ENCODE results near the gene BRSK2. TPM values are rescaled to one million over a fixed set of nuclear protein-coding genes. Genes with fewer than 3 reads are reported as not detected.
A peak's percentile ranks its signal among the peaks of the same experiment; 100 is the strongest.

BRSK2 gene
- total RNA-seq, 1 experiment from 2014 or later: 23.6 TPM

DNA sequence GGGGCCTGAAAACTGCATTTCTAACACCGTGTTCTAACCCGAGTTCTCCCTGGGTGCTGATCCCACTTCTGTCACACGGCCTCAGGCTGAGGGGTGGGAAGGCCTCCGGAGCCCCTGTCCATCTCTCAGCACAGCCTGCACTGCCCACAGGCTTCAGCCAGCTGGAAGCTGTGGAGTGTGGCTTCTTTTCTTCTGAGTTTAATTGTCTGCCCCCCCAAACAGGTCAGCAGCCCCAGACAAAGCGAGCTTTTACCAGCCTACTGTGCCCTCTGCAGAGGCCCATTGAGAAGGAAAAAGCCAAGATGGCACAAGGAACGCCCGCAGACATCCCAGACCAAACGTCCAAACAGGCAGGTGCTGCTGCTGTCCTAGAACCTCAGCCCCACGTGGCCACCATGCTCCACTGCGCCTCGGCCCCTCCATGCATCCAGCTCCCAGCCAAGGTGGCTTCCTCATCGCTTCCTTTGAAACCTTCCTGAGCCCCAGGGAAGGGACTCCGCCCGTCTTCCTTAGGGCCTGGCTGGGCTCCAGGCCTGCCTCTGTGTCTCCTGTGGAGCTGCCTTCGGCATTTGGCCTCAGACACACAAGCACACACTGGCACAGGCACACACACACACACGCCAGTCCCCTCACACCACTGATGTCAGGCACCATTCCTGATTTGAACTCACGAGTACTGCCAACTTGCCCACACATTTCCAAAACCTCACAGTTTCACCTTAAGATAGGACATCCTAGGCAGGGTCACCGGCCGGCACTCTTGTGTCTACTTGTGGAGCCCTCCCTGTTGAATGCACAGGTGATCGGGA lies 95.2 kb downstream of the BRSK2 start:
- Histone ChIP-seq H3K4me3 (ENCODE audit: insufficient read depth, low read depth, low read length) (no peak overlapping the region), H3K36me3 (replicated peaks; ENCODE audit: control insufficient read depth, insufficient read depth, low read length) (no peaks in the 10 kb centered on the region), H3K27me3 (ENCODE audit: control insufficient read depth, insufficient read depth, low read length) (no peaks in the 10 kb centered on the region)
- peak; percentile 76 for DNase-seq

DNA sequence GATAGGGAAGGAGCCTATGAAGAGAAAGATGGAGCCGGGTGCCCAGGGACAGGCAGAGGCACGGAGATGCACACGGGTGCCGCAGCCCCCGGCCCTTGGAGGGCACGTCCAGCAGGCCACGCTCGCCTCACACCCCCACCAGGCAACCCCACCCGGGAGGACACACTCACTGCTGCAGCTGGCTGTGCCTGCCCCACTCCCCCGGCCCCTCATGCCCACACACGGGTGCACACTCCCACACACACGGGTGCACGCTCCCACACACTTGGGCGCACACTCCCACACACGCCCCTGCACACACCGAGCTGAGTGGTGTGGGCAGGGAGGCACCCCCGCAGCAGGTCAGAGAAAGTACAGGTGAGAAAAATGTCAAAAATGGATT lies 95.8 kb downstream of the BRSK2 start:
- no peaks in the 10 kb centered on the region for H3K27me3 ChIP-seq (ENCODE audit: control insufficient read depth, insufficient read depth, low read length)
- H3K36me3 ChIP-seq (replicated peaks; ENCODE audit: control insufficient read depth, insufficient read depth, low read length): no peaks in the 10 kb centered on the region

DNA sequence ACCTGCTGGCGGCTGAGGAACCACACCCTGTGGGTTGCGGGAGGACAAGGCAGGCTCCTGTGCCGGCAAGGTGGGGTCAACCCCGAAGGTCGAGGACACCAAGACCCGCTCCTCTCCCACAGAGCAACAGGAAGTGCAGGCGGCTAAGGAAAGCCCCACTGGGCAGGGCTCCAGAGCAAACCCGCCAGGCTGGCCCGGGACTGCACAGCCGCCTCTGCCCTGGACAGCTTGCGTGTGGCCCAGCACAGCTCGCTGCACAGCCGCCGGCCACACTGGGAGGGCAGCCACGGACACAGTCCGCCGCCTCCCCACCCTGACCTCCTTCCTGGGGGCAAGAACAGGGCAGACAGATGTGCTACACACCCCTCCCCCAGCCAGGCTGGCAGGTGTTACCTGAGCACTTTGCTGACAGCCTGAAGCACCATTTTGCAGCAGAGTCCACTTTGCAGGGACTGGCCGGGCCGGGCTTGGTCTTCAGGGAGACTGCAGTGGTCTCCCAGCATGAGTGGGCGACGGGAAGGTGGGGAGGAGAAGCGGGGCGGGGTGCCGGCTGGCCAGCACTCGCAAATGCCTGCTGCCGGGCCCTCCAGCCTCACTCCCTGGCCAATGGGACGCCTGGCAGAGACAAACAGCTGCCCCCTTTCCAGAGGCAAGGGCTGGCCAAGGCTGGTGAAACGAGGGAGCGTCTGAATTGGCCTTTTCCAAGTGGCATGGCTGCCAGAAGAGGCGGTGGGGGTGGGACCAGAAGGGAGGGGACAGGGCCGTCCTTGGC lies 96.5 kb downstream of the BRSK2 start, which contains the start of gene MOB2:
Gene MOB2 (minus strand): TSS at position 726 of the 772 bp plus-strand sequence. CDS start 223 bp downstream, at position 503.
- no peaks in the 10 kb centered on the region for H3K36me3 ChIP-seq (replicated peaks; ENCODE audit: control insufficient read depth, insufficient read depth, low read length)
- no peak within 1 kb of the TSS for H3K4me3 ChIP-seq (ENCODE audit: insufficient read depth, low read depth, low read length)
- no peaks in the 10 kb centered on the region for H3K27me3 ChIP-seq (ENCODE audit: control insufficient read depth, insufficient read depth, low read length)
- DNase-seq: peak; percentile 81

More for the DNA sequence above, 95.8 kb downstream of the BRSK2 start:
- DNase-seq: no peak
- H3K4me3 ChIP-seq (ENCODE audit: insufficient read depth, low read depth, low read length): no peak overlapping the region

- Histone ChIP-seq H3K4me3 (ENCODE audit: insufficient read depth, low read depth, low read length) (no peak overlapping the region), H3K36me3 (replicated peaks; ENCODE audit: control insufficient read depth, insufficient read depth, low read length) (no peaks in the 10 kb centered on the region)
- DNase-seq: no peak
These were observed 97.5 kb downstream of the BRSK2 start for GRCh38 chr11:1487091-1487850.

GRCh38 chr11:1487851-1488574 lies 98.3 kb downstream of the BRSK2 start:
- Histone ChIP-seq H3K4me3 (ENCODE audit: insufficient read depth, low read depth, low read length) (no peak overlapping the region), H3K36me3 (replicated peaks; ENCODE audit: control insufficient read depth, insufficient read depth, low read length) (no peaks in the 10 kb centered on the region)
- no peak for DNase-seq

More at GRCh38 chr11:1487091-1487850, 97.5 kb downstream of the BRSK2 start:
- H3K27me3 ChIP-seq (ENCODE audit: control insufficient read depth, insufficient read depth, low read length): no peaks in the 10 kb centered on the region

DNA sequence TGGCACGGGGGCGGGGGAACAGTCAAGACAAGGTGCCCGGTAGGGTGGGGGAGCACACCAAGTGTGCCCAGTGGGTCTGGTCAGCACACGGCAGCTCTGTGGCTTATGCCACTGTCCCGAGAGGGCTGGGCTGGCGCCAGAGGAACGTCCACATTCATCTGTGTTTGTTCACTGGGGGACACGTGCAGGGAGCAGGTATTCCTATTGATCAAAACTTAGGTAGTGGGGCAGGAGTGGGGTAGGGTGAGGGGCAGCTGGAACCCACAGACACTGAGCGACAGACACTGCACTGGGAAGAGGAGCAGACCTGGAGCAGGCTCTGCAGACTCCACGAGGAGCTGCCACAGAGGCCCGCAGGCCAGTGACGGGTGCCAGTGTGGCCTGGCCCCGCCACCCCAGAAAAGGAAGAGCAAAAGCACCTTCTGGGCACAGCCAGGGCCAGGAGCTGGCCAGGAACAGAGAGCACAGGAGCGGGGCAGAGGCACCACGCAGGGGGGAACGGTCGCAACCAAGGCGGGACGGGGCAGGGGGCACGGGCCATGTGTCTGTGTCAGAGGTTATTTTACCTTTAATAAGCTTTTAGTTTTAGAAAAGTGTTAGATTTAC lies 98.9 kb downstream of the BRSK2 start:
- DNase-seq: no peak
- Histone ChIP-seq H3K36me3 (replicated peaks; ENCODE audit: control insufficient read depth, insufficient read depth, low read length) (no peaks in the 10 kb centered on the region), H3K4me3 (ENCODE audit: insufficient read depth, low read depth, low read length) (no peak overlapping the region), H3K27me3 (ENCODE audit: control insufficient read depth, insufficient read depth, low read length) (no peaks in the 10 kb centered on the region)

More at GRCh38 chr11:1487851-1488574, 98.3 kb downstream of the BRSK2 start:
- no peaks in the 10 kb centered on the region for H3K27me3 ChIP-seq (ENCODE audit: control insufficient read depth, insufficient read depth, low read length)

DNA sequence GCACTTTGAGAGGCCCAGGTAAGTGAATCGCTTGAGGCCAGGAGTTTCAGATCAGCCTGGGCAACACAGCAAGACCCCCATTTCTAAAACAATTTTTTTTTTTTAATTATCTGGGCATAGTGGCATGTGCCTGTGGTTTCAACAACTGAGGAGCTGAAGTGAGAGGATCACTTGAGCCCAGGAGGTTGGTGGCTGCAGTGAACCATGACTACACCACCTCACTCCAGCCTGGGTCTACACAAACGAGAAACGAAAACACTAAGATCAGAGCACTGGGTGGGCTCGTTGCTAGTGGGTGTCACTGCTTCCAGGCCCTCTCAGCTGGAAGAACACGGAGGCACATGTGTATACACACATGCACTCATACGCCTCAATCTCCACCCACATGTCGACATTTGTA lies 100.9 kb downstream of the BRSK2 start:
- no peak for DNase-seq
- Histone ChIP-seq H3K27me3 (ENCODE audit: control insufficient read depth, insufficient read depth, low read length) (no peaks in the 10 kb centered on the region), H3K36me3 (replicated peaks; ENCODE audit: control insufficient read depth, insufficient read depth, low read length) (no peaks in the 10 kb centered on the region), H3K4me3 (ENCODE audit: insufficient read depth, low read depth, low read length) (no peak overlapping the region)

GRCh38 chr11:1491379-1491778 lies 101.6 kb downstream of the BRSK2 start:
- no peak for DNase-seq
- Histone ChIP-seq H3K4me3 (ENCODE audit: insufficient read depth, low read depth, low read length) (no peak overlapping the region), H3K36me3 (replicated peaks; ENCODE audit: control insufficient read depth, insufficient read depth, low read length) (no peaks in the 10 kb centered on the region), H3K27me3 (ENCODE audit: control insufficient read depth, insufficient read depth, low read length) (no peaks in the 10 kb centered on the region)

GRCh38 chr11:1493650-1494244 lies 104.0 kb downstream of the BRSK2 start:
- Histone ChIP-seq H3K4me3 (ENCODE audit: insufficient read depth, low read depth, low read length) (no peak overlapping the region), H3K27me3 (ENCODE audit: control insufficient read depth, insufficient read depth, low read length) (no peaks in the 10 kb centered on the region), H3K36me3 (replicated peaks; ENCODE audit: control insufficient read depth, insufficient read depth, low read length) (no peaks in the 10 kb centered on the region)
- DNase-seq: no peak

DNA sequence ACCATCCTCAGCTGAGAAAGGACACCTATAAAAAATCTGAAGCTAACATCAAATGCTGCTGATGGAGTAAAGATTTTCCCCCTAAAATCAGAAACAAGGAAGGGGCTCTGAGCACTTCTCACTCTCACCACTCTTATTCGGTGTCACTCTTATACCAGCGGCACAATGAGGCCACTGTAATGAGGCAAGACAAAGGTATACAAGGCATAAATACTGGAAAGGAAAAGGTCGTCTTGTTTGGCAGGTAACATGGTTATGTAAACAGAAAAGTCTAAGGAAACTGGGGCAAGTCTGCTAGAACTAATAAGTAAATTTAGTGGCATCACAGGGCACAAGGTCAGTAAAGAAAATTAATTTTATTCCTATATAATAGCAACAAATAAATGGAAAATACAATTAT lies 104.9 kb downstream of the BRSK2 start:
- DNase-seq: no peak
- H3K4me3 ChIP-seq (ENCODE audit: insufficient read depth, low read depth, low read length): no peak overlapping the region
- H3K27me3 ChIP-seq (ENCODE audit: control insufficient read depth, insufficient read depth, low read length): no peaks in the 10 kb centered on the region
- H3K36me3 ChIP-seq (replicated peaks; ENCODE audit: control insufficient read depth, insufficient read depth, low read length): no peaks in the 10 kb centered on the region

- Histone ChIP-seq H3K36me3 (replicated peaks; ENCODE audit: control insufficient read depth, insufficient read depth, low read length) (no peaks in the 10 kb centered on the region), H3K27me3 (ENCODE audit: control insufficient read depth, insufficient read depth, low read length) (no peaks in the 10 kb centered on the region), H3K4me3 (ENCODE audit: insufficient read depth, low read depth, low read length) (no peak overlapping the region)
- DNase-seq: no peak
These were observed 106.5 kb downstream of the BRSK2 start for GRCh38 chr11:1496091-1496760.

DNA sequence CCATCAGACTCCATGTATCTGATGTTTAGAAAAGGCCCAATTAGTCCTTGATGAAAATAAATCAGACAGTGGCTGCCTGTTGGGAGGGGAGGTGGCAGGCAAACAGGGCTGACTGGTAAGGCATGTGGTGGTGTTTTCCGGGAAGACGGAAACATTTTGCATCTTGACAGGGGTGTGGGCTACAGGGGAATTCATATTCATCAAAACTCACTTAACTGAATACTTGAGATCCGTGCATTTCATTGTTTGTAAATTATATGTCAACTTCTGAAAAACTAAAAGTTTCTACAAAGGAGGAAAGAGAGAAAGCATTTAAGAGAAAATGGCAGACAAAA lies 107.0 kb downstream of the BRSK2 start:
- H3K4me3 ChIP-seq (ENCODE audit: insufficient read depth, low read depth, low read length): no peak overlapping the region
- no peak for DNase-seq

DNA sequence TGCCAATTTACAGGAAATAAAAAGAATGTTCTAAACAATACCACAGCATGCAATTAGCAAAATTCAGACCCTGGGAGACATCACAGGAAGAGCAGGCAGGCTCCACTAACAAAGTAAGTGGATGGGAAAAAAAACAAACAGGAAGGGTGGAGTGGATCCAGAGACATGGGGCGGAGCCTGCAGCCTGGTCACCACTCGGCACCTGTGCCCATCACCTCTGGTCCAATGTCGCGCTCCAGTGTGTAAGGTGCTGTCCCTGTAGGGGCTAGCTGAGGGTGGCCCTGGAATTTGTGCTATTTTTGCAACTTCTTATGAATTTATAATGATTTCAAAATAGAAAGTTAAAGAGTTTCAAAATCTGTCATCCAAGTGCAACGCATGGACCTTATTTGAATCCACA lies 107.9 kb downstream of the BRSK2 start:
- DNase-seq: no peak
- no peaks in the 10 kb centered on the region for H3K36me3 ChIP-seq (replicated peaks; ENCODE audit: control insufficient read depth, insufficient read depth, low read length)
- no peak overlapping the region for H3K4me3 ChIP-seq (ENCODE audit: insufficient read depth, low read depth, low read length)
- no peaks in the 10 kb centered on the region for H3K27me3 ChIP-seq (ENCODE audit: control insufficient read depth, insufficient read depth, low read length)

More for the DNA sequence above, 107.0 kb downstream of the BRSK2 start:
- H3K27me3 ChIP-seq (ENCODE audit: control insufficient read depth, insufficient read depth, low read length): no peaks in the 10 kb centered on the region
- H3K36me3 ChIP-seq (replicated peaks; ENCODE audit: control insufficient read depth, insufficient read depth, low read length): no peaks in the 10 kb centered on the region
